Vagina (tissue), 2 donors: Measurements from ENCODE around the gene ABCG4. TPM values are rescaled to one million over a fixed set of nuclear protein-coding genes. Genes with fewer than 3 reads are reported as not detected.

Source experiments
- DNase-seq, 2 donors: peaks; one replicate each; pipeline ENCODE4 v3.0.0-alpha.2; 2017; ENCODE audit errors: extremely low spot score in 2 of 2
- H3K27ac ChIP-seq: fragments of 200-600 bp; sonication (generic); one replicate; pipeline ENCODE4 v1.5.1; 2019
- H3K27me3 ChIP-seq: fragments of 200-600 bp; sonication (generic); one replicate; pipeline ENCODE4 v1.5.1; 2019
- H3K36me3 ChIP-seq, 2 donors: fragments of 200-600 bp; sonication (generic); one replicate each; pipeline ENCODE4 v1.5.1; 2017 to 2019
- H3K4me1 ChIP-seq: fragments of 200-600 bp; sonication (generic); one replicate; pipeline ENCODE4 v1.5.1; 2019
- H3K4me3 ChIP-seq, 2 donors: fragments of 200-600 bp; sonication (generic); 1 replicate in 1 of 2; 2 replicates in 1 of 2; pipeline ENCODE4 v1.5.1; 2016 to 2019
- H3K9me3 ChIP-seq: fragments of 200-600 bp; sonication (generic); one replicate; pipeline ENCODE4 v1.5.1; 2019
- CTCF ChIP-seq, 3 experiments: fragments of 450-650 bp in 2 of 3; fragments of 200-600 bp in 1 of 3; sonication (generic) in 1 of 3; IDR thresholded peaks; one replicate each; pipeline ENCODE4 v1.5.1; 2017 to 2019; ENCODE audit warnings: antibody characterized with exemption in 3 of 3, mild to moderate bottlenecking in 2 of 3, moderate library complexity in 2 of 3
- POLR2A ChIP-seq, 2 donors: fragments of 450-650 bp; IDR thresholded peaks; one replicate each; pipeline ENCODE4 v1.6.1; 2017; ENCODE audit warnings: antibody characterized with exemption in 2 of 2, mild to moderate bottlenecking in 2 of 2, moderate library complexity in 2 of 2
- POLR2AphosphoS5 ChIP-seq, 2 donors: sonication (generic); formaldehyde crosslinking; IDR thresholded peaks; one replicate each; pipeline ENCODE4 v1.9.0; 2017; ENCODE audit warnings: antibody characterized with exemption in 2 of 2, mild to moderate bottlenecking in 2 of 2, low read depth in 1 of 2; ENCODE audit not compliant: insufficient read depth in 1 of 2
- intact Hi-C: fragments of 100-400 bp; cut with DNase I; formaldehyde crosslinking; loops from one replicate; pipeline ENCODE4 v1.15.1; 2023
- total RNA-seq: library from RNA; depleted of rRNA; stranded (reverse); fragments of >200 nt; gene quantifications from one replicate; pipeline ENCODE4 v1.2.3, GENCODE V29; 2016

ABCG4 gene
- total RNA-seq, 1 donor from 2014 or later, result 3.2 TPM

DNA sequence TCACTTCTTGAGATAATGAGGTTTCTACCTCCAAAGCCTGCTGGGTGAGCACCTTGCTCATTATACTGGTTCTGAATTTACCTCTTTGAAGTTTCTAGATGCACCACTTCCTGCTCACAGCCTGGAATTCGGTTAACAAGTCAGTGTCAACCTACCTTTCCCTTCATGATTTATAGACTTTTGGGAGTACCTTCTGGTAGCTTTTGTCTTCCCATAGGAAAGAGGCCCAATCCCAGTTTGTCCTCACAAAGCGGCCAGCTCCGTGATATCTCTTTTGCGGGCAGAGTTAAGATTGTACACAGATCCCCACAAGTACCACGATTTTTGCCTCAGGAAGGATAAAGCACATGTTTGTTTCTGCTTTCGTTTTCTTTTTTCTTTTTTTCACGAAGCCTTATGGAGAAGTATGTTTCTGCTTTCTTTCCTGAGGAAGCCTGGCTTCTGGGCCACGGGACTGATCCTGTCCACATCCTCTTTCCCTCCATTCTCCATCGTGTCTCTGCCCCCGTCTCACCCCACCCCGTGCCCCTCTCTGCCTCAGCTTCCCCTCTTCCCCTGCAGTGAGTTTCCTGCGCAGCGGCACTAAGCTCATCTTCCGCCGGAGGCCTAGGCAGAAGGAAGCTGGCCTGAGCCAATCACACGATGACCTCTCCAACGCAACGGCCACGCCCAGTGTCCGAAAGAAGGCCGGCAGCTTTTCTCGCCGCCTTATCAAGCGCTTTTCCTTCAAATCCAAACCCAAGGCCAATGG, 33.2 kb upstream of the ABCG4 start:
- H3K36me3 ChIP-seq, result peaks cover 0 to 39% of the 10 kb centered on the region in 2 donors
- no peaks in the 10 kb centered on the region for H3K27me3 ChIP-seq
- peaks cover 5% of the 10 kb centered on the region for H3K4me1 ChIP-seq
- DNase-seq, result no peak
- H3K27ac ChIP-seq, result no peak overlapping the region
- intact Hi-C loops, result no loop called here
- TF ChIP-seq CTCF (IDR thresholded peaks at IDR 0.05), result no peak
- TF ChIP-seq POLR2AphosphoS5 (IDR thresholded peaks at IDR 0.05; ENCODE audit: insufficient read depth in 1 of 2, low read depth in 1 of 2), result no peak
- TF ChIP-seq POLR2A (IDR thresholded peaks at IDR 0.05), result no peak
- H3K4me3 ChIP-seq, result no peak overlapping the region
- H3K9me3 ChIP-seq, result no peaks in the 10 kb centered on the region

DNA sequence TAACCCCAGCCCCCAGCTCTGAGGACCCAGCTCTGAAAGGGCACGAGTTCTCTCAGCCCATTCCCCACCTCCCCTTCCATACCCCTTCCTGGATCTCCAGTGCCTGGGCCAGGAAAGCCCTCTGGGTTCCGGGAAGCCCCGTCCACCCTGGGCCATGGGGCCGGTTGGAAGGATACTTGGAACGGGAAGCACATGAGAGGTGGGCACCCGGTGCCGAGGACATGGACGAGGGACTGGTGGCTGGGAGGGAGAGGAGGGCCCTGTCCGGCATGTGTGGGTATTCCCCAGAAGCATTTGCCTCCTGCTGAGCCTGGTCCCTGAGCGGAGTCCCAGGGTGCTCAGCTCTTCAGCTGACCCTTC, 32.6 kb upstream of the ABCG4 start:
- no peak for DNase-seq
- H3K4me1 ChIP-seq, result peaks cover 8% of the 10 kb centered on the region
- no peak overlapping the region for H3K4me3 ChIP-seq
- peaks cover 0 to 36% of the 10 kb centered on the region in 2 donors for H3K36me3 ChIP-seq
- H3K27me3 ChIP-seq, result no peaks in the 10 kb centered on the region
- no peaks in the 10 kb centered on the region for H3K9me3 ChIP-seq
- TF ChIP-seq POLR2A (IDR thresholded peaks at IDR 0.05) (no peak), POLR2AphosphoS5 (IDR thresholded peaks at IDR 0.05; ENCODE audit: insufficient read depth in 1 of 2, low read depth in 1 of 2) (no peak), CTCF (IDR thresholded peaks at IDR 0.05) (no peak)
- intact Hi-C loops, result no loop called here
- H3K27ac ChIP-seq, result no peak overlapping the region

DNA sequence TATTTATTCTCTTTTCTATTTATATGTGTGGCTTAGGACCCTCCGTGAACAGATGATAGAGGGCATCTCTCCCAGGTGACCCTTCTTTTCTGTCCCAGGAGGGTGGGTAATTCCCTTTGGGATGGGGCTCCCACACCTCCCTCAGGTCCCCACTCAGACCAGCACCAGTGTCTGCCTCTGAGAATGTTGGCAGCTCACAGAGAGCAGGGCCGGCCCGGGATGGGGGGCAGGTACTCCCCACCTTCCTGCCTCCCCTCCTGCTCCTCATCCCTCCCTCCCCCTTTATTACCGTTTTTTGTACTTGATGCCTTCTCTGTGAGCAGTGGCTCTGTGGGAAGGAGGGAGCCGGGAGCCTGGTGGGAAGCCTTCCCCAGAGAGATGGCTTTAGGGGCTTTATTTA, 32.3 kb upstream of the ABCG4 start:
- no peak overlapping the region for H3K27ac ChIP-seq
- no peak for TF ChIP-seq POLR2A (IDR thresholded peaks at IDR 0.05)
- TF ChIP-seq POLR2AphosphoS5 (IDR thresholded peaks at IDR 0.05; ENCODE audit: insufficient read depth in 1 of 2, low read depth in 1 of 2), result no peak
- TF ChIP-seq CTCF (IDR thresholded peaks at IDR 0.05), result no peak
- intact Hi-C loops, result no loop called here
- peaks cover 8% of the 10 kb centered on the region for H3K4me1 ChIP-seq
- no peaks in the 10 kb centered on the region for H3K9me3 ChIP-seq
- no peaks in the 10 kb centered on the region for H3K27me3 ChIP-seq
- no peak for DNase-seq
- H3K36me3 ChIP-seq, result peaks cover 0 to 32% of the 10 kb centered on the region in 2 donors
- H3K4me3 ChIP-seq, result no peak overlapping the region

- Histone ChIP-seq H3K4me3 (no peak overlapping the region), H3K27me3 (no peaks in the 10 kb centered on the region), H3K4me1 (peaks cover 13% of the 10 kb centered on the region), H3K27ac (no peak overlapping the region), H3K9me3 (no peaks in the 10 kb centered on the region), H3K36me3 (peaks cover 0 to 26% of the 10 kb centered on the region in 2 donors)
- intact Hi-C loops, result no loop called here
- TF ChIP-seq POLR2A (IDR thresholded peaks at IDR 0.05) (no peak), CTCF (IDR thresholded peaks at IDR 0.05) (no peak), POLR2AphosphoS5 (IDR thresholded peaks at IDR 0.05; ENCODE audit: insufficient read depth in 1 of 2, low read depth in 1 of 2) (no peak)
- DNase-seq, result no peak
Measured at GRCh38 chr11:119117004-119117706, 31.7 kb upstream of the ABCG4 start.

- no peak for DNase-seq
- no peak overlapping the region for H3K27ac ChIP-seq
- TF ChIP-seq CTCF (IDR thresholded peaks at IDR 0.05), result no peak
- no peak for TF ChIP-seq POLR2A (IDR thresholded peaks at IDR 0.05)
- no peak for TF ChIP-seq POLR2AphosphoS5 (IDR thresholded peaks at IDR 0.05; ENCODE audit: insufficient read depth in 1 of 2, low read depth in 1 of 2)
- H3K4me1 ChIP-seq, result peaks cover 24% of the 10 kb centered on the region
- peaks cover 0 to 16% of the 10 kb centered on the region in 2 donors for H3K36me3 ChIP-seq
- no peaks in the 10 kb centered on the region for H3K9me3 ChIP-seq
- intact Hi-C loops, result no loop called here
- H3K4me3 ChIP-seq, result no peak overlapping the region
- no peaks in the 10 kb centered on the region for H3K27me3 ChIP-seq
Measured at GRCh38 chr11:119118227-119118626, 30.6 kb upstream of the ABCG4 start.
